Stimulated activated CD4-positive, alpha-beta T cell treated with anti-CD3 and anti-CD28 coated beads, TNF-alpha, amount 100 ng/mL, for 1 hour (primary cell): Measurements from ENCODE around the gene FAM72A.
"Not testable (repeated sequence)": the region's sequence is repeated elsewhere in the genome, so short reads cannot be mapped to it uniquely, and the experiment has no call there.

Experiments used
- DNase-seq, 3 donors: peaks; one replicate each; pipeline ENCODE4 v3.0.0-alpha.2; 2020; ENCODE audit warnings: low read depth in 3 of 3, low spot score in 1 of 3

Gene FAM72A

GRCh38 chr1:206169794-206170193, 32.8 kb downstream of the FAM72A start:
- not testable (repeated sequence) for DNase-seq

- not testable (repeated sequence) for DNase-seq
Observed at GRCh38 chr1:206167350-206168029, 35.1 kb downstream of the FAM72A start.

- DNase-seq, result no peak
Observed at GRCh38 chr1:206145771-206146290, 56.8 kb downstream of the FAM72A start.

- DNase-seq, result no peak
Observed at GRCh38 chr1:206144605-206145004, 58.0 kb downstream of the FAM72A start.

- DNase-seq, result no peak
Observed at GRCh38 chr1:206143537-206144172, 59.0 kb downstream of the FAM72A start.

GRCh38 chr1:206142770-206143169, 59.9 kb downstream of the FAM72A start:
- no peak for DNase-seq

GRCh38 chr1:206142011-206142410, 60.6 kb downstream of the FAM72A start:
- no peak for DNase-seq

- no peak for DNase-seq
Observed at GRCh38 chr1:206136241-206136640, 66.4 kb downstream of the FAM72A start.
